Activated CD4-positive, alpha-beta T cell treated with anti-CD3 and anti-CD28 coated beads, Interleukin-10, Interleukin-2, amounts not matched to agents 100 ng/mL and 50 ng/mL, durations not matched to agents 16 hours and 8 hours (primary cell): ENCODE measurements around the gene TIGAR.

ENCODE experiments used
- DNase-seq: peaks from one replicate; pipeline ENCODE4 v3.0.0-alpha.2; 2020

Gene TIGAR

DNA sequence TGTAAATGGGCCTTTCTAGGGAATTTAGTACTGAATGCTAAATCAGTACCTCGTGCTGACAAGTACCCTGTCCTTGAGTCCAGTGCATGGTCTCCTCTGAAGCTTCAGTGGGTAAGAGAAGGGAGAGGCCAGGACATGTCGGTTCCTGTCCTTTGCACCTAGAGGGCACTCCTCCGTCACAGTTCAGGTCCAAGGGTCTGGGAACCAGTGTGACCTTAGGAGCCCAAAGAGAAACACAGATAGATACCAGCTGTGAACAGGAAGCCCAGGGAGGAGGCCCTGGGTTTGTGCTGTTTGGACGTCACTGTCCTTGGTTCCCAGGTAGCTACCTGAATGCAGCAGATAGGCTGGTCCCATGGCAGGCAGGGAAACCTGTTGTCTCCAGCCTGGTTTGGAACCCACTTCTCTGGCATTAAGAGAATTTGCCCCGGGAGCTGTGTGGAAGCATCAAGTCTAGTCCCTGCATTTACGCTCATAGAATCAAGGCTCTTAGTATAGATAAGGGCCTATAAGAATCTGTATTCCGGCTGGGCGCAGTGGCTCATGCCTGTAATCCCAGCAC, 62.4 kb downstream of the TIGAR start:
- no peak for DNase-seq

- DNase-seq = no peak
Observed at GRCh38 chr12:4386801-4387200, 65.8 kb downstream of the TIGAR start.

DNA sequence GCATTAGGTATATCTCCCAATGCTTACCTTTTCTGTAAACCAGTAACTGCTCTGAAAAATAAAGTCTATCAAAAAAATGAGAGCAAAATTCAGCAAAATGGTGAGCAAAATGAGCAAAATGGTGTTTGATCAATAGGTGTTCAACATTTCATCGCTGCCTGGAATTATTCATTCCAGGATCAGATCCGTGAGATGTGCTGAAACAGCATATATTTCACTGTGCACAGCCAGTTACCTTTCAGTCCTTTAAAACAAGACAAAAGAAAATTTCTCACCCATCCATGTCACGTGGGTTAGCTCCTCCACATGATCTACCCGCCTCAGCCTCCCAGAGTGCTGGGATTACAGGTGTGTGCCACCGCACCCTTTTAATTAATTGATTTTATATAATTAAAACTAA, 66.6 kb downstream of the TIGAR start:
- no peak for DNase-seq

GRCh38 chr12:4388032-4388431, 67.0 kb downstream of the TIGAR start:
- no peak for DNase-seq

GRCh38 chr12:4388662-4389061, 67.6 kb downstream of the TIGAR start:
- no peak for DNase-seq

DNA sequence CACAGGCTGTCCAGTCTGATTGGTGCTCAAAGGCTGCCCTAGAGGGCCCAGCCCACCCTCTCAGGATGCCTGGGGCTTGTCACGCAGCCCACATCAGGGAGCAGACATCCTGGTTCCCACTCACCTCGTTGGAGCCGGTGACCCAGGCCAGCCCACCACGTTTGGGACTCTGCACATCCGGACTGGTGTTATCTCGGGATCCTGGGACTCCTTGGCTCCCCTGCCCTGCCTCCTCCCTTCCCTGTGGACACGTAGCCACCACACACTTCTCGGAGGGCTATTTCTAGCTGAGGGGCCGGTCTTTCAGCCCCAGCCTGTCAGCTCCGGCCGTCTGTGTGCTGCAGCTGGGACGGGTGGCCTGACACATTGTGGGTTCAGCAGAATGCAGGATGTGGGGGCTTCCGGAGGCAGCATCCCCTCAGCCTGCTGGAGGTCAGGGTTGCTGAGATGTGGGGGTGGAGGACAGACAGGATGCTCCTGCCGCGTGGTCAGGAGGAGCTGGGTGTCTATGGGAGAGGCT, 71.3 kb downstream of the TIGAR start:
- DNase-seq = no peak

- no peak for DNase-seq
Observed at GRCh38 chr12:4393211-4393610, 72.2 kb downstream of the TIGAR start.

GRCh38 chr12:4395818-4396217, 74.8 kb downstream of the TIGAR start:
- no peak for DNase-seq

GRCh38 chr12:4401117-4401516, 80.1 kb downstream of the TIGAR start:
- DNase-seq = no peak

GRCh38 chr12:4402996-4403395, 82.0 kb downstream of the TIGAR start:
- no peak for DNase-seq
